ENCODE measurements around the gene TUBB3.

Gene TUBB3

DNA sequence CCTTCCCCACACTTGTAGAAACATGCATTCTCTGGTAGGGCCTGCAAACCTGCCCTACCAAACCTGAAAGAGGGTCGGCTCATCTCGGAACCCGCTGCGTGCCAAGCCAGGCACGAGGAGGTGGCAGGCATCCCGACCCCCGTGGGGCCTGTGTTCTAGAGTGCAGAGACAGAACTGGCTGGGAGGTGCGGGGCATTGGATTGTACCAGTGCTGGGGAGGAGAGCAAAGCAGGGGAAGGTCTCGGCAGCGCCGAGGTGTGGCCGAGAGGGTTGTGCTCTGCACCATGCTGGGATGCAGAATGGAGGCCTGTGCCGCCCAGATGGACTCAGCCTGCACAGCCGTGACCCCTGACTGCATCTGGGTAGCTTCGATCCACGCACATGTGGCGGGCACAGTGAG lies 22.3 kb upstream of the TUBB3 start:
- no peak for ATAC-seq
- no peak for TF ChIP-seq GLIS3 (CRISPR knock-in tag; IDR thresholded peaks at IDR 0.05)
- no peak for TF ChIP-seq ZFP3 (CRISPR knock-in tag; IDR thresholded peaks at IDR 0.05)
- TF ChIP-seq, protein P1, sequence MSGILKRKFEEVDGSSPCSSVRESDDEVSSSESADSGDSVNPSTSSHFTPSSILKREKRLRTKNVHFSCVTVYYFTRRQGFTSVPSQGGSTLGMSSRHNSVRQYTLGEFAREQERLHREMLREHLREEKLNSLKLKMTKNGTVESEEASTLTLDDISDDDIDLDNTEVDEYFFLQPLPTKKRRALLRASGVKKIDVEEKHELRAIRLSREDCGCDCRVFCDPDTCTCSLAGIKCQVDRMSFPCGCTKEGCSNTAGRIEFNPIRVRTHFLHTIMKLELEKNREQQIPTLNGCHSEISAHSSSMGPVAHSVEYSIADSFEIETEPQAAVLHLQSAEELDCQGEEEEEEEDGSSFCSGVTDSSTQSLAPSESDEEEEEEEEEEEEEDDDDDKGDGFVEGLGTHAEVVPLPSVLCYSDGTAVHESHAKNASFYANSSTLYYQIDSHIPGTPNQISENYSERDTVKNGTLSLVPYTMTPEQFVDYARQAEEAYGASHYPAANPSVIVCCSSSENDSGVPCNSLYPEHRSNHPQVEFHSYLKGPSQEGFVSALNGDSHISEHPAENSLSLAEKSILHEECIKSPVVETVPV (CRISPR knock-in tag; IDR thresholded peaks at IDR 0.05) = no peak
- no peak for TF ChIP-seq ZNF565 (CRISPR knock-in tag; conservative IDR thresholded peaks at IDR 0.05; ENCODE audit: low read depth)
- no peak for TF ChIP-seq BACH2 (CRISPR knock-in tag; IDR thresholded peaks at IDR 0.05; ENCODE audit: borderline replicate concordance)

DNA sequence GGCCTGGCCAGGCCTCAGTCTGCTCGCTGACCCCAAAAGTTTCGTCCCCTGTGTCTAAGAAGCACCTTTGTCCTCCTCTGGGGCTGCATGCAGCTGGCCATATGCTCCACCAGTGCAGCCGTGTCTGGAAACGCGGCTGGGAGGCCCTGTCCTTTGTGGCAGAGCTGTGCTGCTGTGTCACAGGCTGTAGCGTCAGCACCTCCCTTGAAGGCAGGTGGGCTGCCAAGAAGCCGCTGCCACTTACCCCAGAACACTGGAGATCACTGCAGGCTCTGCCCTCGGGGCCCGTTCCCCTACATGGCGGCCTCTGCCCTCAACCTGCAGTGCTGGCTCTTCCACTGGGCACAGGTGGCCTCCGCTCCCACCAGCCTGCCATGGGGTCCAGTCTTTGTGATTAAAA lies 20.2 kb upstream of the TUBB3 start:
- TF ChIP-seq OSR1 (CRISPR knock-in tag; IDR thresholded peaks at IDR 0.05) = no peak
- no peak for TF ChIP-seq ISL1 (CRISPR knock-in tag; IDR thresholded peaks at IDR 0.05)
- ATAC-seq = no peak

DNA sequence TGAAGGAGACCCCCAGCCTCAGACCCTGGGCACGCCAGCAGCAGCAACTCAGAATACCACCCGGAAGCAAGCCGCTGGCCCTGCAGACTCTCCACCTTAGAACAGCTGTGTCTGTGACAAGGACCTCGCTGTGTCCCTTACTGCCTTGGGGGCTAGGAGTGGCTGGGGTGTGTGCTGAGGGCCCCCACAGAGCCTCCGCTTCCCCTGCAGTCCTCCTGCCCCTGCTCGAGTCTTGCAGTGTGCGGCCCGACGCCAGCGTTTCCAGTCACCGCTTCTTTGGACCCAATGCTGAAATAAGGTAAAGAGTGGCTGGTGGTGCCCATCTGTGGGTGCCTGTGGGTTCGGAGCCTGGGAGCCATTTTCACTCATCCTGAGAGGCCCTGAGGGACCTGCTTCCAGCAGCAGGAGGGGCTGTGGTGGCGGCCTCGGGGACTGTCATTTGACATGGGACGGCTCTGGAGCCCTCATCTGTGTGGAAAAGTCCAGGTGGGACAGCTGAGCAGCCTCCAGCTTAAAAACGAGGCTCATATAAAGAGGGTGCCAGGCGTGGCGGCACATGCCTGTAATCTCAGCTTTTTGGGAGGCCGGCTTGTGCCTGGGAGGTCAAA lies 19.1 kb upstream of the TUBB3 start:
- ATAC-seq = no peak
- TF ChIP-seq, protein P2, sequence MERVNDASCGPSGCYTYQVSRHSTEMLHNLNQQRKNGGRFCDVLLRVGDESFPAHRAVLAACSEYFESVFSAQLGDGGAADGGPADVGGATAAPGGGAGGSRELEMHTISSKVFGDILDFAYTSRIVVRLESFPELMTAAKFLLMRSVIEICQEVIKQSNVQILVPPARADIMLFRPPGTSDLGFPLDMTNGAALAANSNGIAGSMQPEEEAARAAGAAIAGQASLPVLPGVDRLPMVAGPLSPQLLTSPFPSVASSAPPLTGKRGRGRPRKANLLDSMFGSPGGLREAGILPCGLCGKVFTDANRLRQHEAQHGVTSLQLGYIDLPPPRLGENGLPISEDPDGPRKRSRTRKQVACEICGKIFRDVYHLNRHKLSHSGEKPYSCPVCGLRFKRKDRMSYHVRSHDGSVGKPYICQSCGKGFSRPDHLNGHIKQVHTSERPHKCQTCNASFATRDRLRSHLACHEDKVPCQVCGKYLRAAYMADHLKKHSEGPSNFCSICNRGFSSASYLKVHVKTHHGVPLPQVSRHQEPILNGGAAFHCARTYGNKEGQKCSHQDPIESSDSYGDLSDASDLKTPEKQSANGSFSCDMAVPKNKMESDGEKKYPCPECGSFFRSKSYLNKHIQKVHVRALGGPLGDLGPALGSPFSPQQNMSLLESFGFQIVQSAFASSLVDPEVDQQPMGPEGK (CRISPR knock-in tag; IDR thresholded peaks at IDR 0.05; ENCODE audit: borderline replicate concordance) = no peak
- TF ChIP-seq TCF4 (CRISPR knock-in tag; IDR thresholded peaks at IDR 0.05; ENCODE audit: borderline replicate concordance) (no peak), BACH2 (CRISPR knock-in tag; IDR thresholded peaks at IDR 0.05; ENCODE audit: borderline replicate concordance) (no peak), ZNF8 (CRISPR knock-in tag; IDR thresholded peaks at IDR 0.05) (no peak), CSDC2 (CRISPR knock-in tag; IDR thresholded peaks at IDR 0.05) (no peak), ARNTL (CRISPR knock-in tag; IDR thresholded peaks at IDR 0.05; ENCODE audit: borderline replicate concordance, low read depth) (no peak), ZFP30 (CRISPR knock-in tag; IDR thresholded peaks at IDR 0.05) (no peak), RARB (CRISPR knock-in tag; IDR thresholded peaks at IDR 0.05) (no peak), ZC3H10 (CRISPR knock-in tag; IDR thresholded peaks at IDR 0.05) (no peak), GLIS3 (CRISPR knock-in tag; IDR thresholded peaks at IDR 0.05) (no peak), ESRRG (CRISPR knock-in tag; IDR thresholded peaks at IDR 0.05) (no peak)
- TF ChIP-seq, protein P3, sequence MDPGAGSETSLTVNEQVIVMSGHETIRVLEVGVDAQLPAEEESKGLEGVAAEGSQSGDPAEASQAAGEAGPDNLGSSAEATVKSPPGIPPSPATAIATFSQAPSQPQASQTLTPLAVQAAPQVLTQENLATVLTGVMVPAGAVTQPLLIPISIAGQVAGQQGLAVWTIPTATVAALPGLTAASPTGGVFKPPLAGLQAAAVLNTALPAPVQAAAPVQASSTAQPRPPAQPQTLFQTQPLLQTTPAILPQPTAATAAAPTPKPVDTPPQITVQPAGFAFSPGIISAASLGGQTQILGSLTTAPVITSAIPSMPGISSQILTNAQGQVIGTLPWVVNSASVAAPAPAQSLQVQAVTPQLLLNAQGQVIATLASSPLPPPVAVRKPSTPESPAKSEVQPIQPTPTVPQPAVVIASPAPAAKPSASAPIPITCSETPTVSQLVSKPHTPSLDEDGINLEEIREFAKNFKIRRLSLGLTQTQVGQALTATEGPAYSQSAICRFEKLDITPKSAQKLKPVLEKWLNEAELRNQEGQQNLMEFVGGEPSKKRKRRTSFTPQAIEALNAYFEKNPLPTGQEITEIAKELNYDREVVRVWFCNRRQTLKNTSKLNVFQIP (CRISPR knock-in tag; IDR thresholded peaks at IDR 0.05; ENCODE audit: borderline replicate concordance, low read depth) = no peak

DNA sequence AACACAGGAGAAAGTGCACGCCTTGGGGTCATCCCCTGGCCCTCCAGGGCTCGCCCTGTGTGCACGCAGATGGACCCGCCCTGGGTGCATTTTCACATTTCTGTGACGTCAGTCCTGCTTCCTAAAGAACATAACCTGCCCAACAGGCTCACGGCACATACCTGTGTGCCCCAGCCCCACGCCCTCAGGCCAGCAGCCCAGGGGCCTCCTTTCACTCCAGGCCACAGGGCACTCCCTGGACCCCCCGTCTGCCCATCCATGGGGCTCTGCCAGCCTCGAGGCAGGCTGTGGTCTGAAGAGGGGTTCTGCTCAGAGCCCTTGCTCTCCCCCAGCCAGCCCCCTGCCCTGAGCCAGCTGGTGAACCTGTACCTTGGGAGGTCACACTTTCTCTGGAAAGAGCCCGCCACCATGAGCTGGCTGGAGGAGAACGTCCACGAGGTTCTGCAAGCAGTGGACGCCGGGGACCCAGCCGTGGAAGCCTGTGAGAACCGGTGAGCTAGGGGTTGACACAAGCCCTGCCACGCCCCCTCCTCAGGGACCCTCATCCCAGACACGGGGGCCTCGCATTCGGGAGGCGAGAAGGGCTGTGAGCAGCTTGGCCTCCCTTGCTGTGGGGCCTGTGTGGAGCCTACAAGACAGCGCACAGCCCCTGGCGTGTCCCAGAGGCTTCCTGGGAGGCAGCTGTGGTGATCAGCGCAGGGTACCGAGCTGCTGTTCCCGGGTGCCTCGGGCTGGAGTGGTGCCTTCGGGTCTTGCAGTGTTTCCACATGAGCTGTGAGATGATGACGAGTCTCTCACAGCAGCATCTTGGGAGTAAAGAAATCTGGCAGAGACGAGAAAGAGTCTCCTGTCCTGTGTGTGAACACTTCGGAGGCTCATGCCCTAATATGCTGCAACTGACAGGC lies 18.3 kb upstream of the TUBB3 start:
- ATAC-seq = no peak; the same call in 1 of the 3 replicates
- TF ChIP-seq GLIS3 (CRISPR knock-in tag; IDR thresholded peaks at IDR 0.05) (no peak), ZNF8 (CRISPR knock-in tag; IDR thresholded peaks at IDR 0.05) (no peak), TOX (CRISPR knock-in tag; IDR thresholded peaks at IDR 0.05; ENCODE audit: borderline replicate concordance) (no peak), ZC3H10 (CRISPR knock-in tag; IDR thresholded peaks at IDR 0.05) (no peak), RARB (CRISPR knock-in tag; IDR thresholded peaks at IDR 0.05) (no peak), ISL1 (CRISPR knock-in tag; IDR thresholded peaks at IDR 0.05) (no peak), TCF4 (CRISPR knock-in tag; IDR thresholded peaks at IDR 0.05; ENCODE audit: borderline replicate concordance) (no peak), ARNTL (CRISPR knock-in tag; IDR thresholded peaks at IDR 0.05; ENCODE audit: borderline replicate concordance, low read depth) (no peak), PPARA (CRISPR knock-in tag; IDR thresholded peaks at IDR 0.05; ENCODE audit: borderline replicate concordance) (no peak), CSDC2 (CRISPR knock-in tag; IDR thresholded peaks at IDR 0.05) (no peak), ZNF565 (CRISPR knock-in tag; conservative IDR thresholded peaks at IDR 0.05; ENCODE audit: low read depth) (no peak), ESRRG (CRISPR knock-in tag; IDR thresholded peaks at IDR 0.05) (no peak), ZFP3 (CRISPR knock-in tag; IDR thresholded peaks at IDR 0.05) (no peak), ZNF70 (CRISPR knock-in tag; IDR thresholded peaks at IDR 0.05) (no peak), OSR1 (CRISPR knock-in tag; IDR thresholded peaks at IDR 0.05) (no peak)
- TF ChIP-seq, protein P1 (CRISPR knock-in tag; IDR thresholded peaks at IDR 0.05) = no peak
- TF ChIP-seq, protein P4, sequence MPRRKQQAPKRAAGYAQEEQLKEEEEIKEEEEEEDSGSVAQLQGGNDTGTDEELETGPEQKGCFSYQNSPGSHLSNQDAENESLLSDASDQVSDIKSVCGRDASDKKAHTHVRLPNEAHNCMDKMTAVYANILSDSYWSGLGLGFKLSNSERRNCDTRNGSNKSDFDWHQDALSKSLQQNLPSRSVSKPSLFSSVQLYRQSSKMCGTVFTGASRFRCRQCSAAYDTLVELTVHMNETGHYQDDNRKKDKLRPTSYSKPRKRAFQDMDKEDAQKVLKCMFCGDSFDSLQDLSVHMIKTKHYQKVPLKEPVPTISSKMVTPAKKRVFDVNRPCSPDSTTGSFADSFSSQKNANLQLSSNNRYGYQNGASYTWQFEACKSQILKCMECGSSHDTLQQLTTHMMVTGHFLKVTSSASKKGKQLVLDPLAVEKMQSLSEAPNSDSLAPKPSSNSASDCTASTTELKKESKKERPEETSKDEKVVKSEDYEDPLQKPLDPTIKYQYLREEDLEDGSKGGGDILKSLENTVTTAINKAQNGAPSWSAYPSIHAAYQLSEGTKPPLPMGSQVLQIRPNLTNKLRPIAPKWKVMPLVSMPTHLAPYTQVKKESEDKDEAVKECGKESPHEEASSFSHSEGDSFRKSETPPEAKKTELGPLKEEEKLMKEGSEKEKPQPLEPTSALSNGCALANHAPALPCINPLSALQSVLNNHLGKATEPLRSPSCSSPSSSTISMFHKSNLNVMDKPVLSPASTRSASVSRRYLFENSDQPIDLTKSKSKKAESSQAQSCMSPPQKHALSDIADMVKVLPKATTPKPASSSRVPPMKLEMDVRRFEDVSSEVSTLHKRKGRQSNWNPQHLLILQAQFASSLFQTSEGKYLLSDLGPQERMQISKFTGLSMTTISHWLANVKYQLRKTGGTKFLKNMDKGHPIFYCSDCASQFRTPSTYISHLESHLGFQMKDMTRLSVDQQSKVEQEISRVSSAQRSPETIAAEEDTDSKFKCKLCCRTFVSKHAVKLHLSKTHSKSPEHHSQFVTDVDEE (CRISPR knock-in tag; IDR thresholded peaks at IDR 0.05) = no peak
- TF ChIP-seq, protein P2 (CRISPR knock-in tag; IDR thresholded peaks at IDR 0.05; ENCODE audit: borderline replicate concordance) = no peak
